HEK293 (cell line): ENCODE measurements around the gene MORN1.

Source experiments
- CTCF ChIA-PET: fragments of 350-600 bp; formaldehyde crosslinking; extraction: SDS; loops from one replicate; lab custom pipeline; 2021; ENCODE audit warnings: antibody characterized with exemption; lab: Yijun Ruan, JAX
- POLR2A ChIA-PET: fragments of 300-600 bp; formaldehyde crosslinking; extraction: SDS; loops from one replicate; lab custom pipeline; 2020; ENCODE audit warnings: antibody characterized with exemption, inconsistent platforms; lab: Yijun Ruan, JAX
- H3K27ac ChIP-seq: fragments of 200-500 bp; sonication (Bioruptor generic); 2 replicates; pipeline ENCODE4 v1.5.1; 2014; ENCODE audit warnings: low read depth, low read length, control low read depth, inconsistent platforms; ENCODE audit errors: extremely low read depth
- H3K36me3 ChIP-seq, 2 experiments: fragments of 200-500 bp in 1 of 2; sonication (Bioruptor generic) in 1 of 2; 1 replicate in 1 of 2; 2 replicates in 1 of 2; pipeline ENCODE4 v1.5.1; 2014 to 2017; ENCODE audit warnings: inconsistent platforms in 2 of 2, low read length in 2 of 2; ENCODE audit not compliant: control insufficient read depth in 2 of 2, insufficient read depth in 1 of 2
- H3K4me1 ChIP-seq: fragments of 200-500 bp; sonication (Bioruptor generic); 2 replicates; pipeline ENCODE4 v1.5.1; 2014; ENCODE audit warnings: mild to moderate bottlenecking, low read length, inconsistent platforms; ENCODE audit not compliant: control insufficient read depth, insufficient read depth
- H3K4me3 ChIP-seq: 2 replicates; pipeline ENCODE4 v1.5.1; 2011; ENCODE audit warnings: low read depth, mild to moderate bottlenecking, control low read depth, low read length, moderate library complexity
- H3K9me3 ChIP-seq: fragments of 200-500 bp; sonication (Bioruptor generic); 2 replicates; pipeline ENCODE4 v1.5.1; 2014; ENCODE audit warnings: low read depth, low read length, inconsistent platforms; ENCODE audit not compliant: control insufficient read depth, insufficient read depth
- SETDB1 ChIP-seq: IDR thresholded peaks from one replicate; pipeline ENCODE4 v1.6.1; 2017; ENCODE audit warnings: mild to moderate bottlenecking, low read length, moderate library complexity, mixed read lengths; ENCODE audit not compliant: insufficient read length
- YY1 ChIP-seq: fragments of 450-650 bp; formaldehyde crosslinking; IDR thresholded peaks from 2 replicates; pipeline ENCODE4 v1.5.1; 2018; ENCODE audit warnings: missing biosample characterization, missing genetic modification characterization
- ZFP69B ChIP-seq: fragments of 450-650 bp; formaldehyde crosslinking; IDR thresholded peaks from 2 replicates; pipeline ENCODE4 v1.5.1; 2016; ENCODE audit warnings: missing biosample characterization, missing genetic modification characterization
- ZNF114 ChIP-seq: fragments of 450-650 bp; formaldehyde crosslinking; IDR thresholded peaks from 2 replicates; pipeline ENCODE4 v1.5.0; 2017; ENCODE audit warnings: missing biosample characterization, missing genetic modification characterization
- ZNF221 ChIP-seq: fragments of 450-650 bp; formaldehyde crosslinking; IDR thresholded peaks from 2 replicates; pipeline ENCODE4 v1.5.1; 2017; ENCODE audit warnings: missing biosample characterization, missing genetic modification characterization, borderline replicate concordance
- ZNF37A ChIP-seq: fragments of 450-650 bp; IDR thresholded peaks from 2 replicates; pipeline ENCODE4 v1.5.1; 2018; ENCODE audit warnings: missing biosample characterization, missing genetic modification characterization
- ZNF514 ChIP-seq: fragments of 450-650 bp; formaldehyde crosslinking; IDR thresholded peaks from 2 replicates; pipeline ENCODE4 v1.5.1; 2016; ENCODE audit warnings: missing biosample characterization, missing genetic modification characterization
- ZNF558 ChIP-seq: fragments of 450-650 bp; formaldehyde crosslinking; IDR thresholded peaks from 2 replicates; pipeline ENCODE4 v1.5.1; 2016; ENCODE audit warnings: missing biosample characterization, missing genetic modification characterization
- ZNF561 ChIP-seq: fragments of 450-650 bp; IDR thresholded peaks from 2 replicates; pipeline ENCODE4 v1.5.1; 2018; ENCODE audit warnings: missing biosample characterization, missing genetic modification characterization, borderline replicate concordance
- ZNF610 ChIP-seq: fragments of 450-650 bp; formaldehyde crosslinking; IDR thresholded peaks from 2 replicates; pipeline ENCODE4 v1.5.1; 2016; ENCODE audit warnings: missing biosample characterization, missing genetic modification characterization, borderline replicate concordance
- ZNF677 ChIP-seq: fragments of 450-650 bp; IDR thresholded peaks from 2 replicates; pipeline ENCODE4 v1.5.0; 2018; ENCODE audit warnings: missing biosample characterization, mild to moderate bottlenecking, missing genetic modification characterization, moderate library complexity
- ZNF707 ChIP-seq: fragments of 450-650 bp; formaldehyde crosslinking; IDR thresholded peaks from 2 replicates; pipeline ENCODE4 v1.5.1; 2016; ENCODE audit warnings: missing biosample characterization, missing genetic modification characterization
- ZNF76 ChIP-seq: fragments of 450-650 bp; formaldehyde crosslinking; IDR thresholded peaks from 2 replicates; pipeline ENCODE4; 2016; ENCODE audit warnings: low read depth, missing biosample characterization, missing genetic modification characterization, borderline replicate concordance
- TF ChIP-seq, protein P1 (sequence below): fragments of 450-650 bp; formaldehyde crosslinking; IDR thresholded peaks from 2 replicates; pipeline ENCODE4 v1.5.1; 2016; ENCODE audit warnings: missing biosample characterization, missing genetic modification characterization, low read depth
- TF ChIP-seq, protein P2 (sequence below): fragments of 450-650 bp; formaldehyde crosslinking; IDR thresholded peaks from 2 replicates; pipeline ENCODE4 v1.5.0; 2017; ENCODE audit warnings: missing biosample characterization, missing genetic modification characterization, borderline replicate concordance
- TF ChIP-seq, protein P3 (sequence below): fragments of 450-650 bp; formaldehyde crosslinking; IDR thresholded peaks from 2 replicates; pipeline ENCODE4 v1.5.1; 2016; ENCODE audit warnings: missing biosample characterization, missing genetic modification characterization
- TF ChIP-seq, protein P4 (sequence below): fragments of 450-650 bp; formaldehyde crosslinking; conservative IDR thresholded peaks from 2 replicates; pipeline ENCODE4 v1.5.1; 2016; ENCODE audit warnings: low read depth, missing biosample characterization, missing genetic modification characterization
- TF ChIP-seq, protein P5 (sequence below): fragments of 450-650 bp; formaldehyde crosslinking; IDR thresholded peaks from 2 replicates; pipeline ENCODE4 v1.5.1; 2017; ENCODE audit warnings: missing biosample characterization, missing genetic modification characterization
- TF ChIP-seq, protein P6 (sequence below): fragments of 450-650 bp; formaldehyde crosslinking; IDR thresholded peaks from 2 replicates; pipeline ENCODE4 v1.5.1; 2016; ENCODE audit warnings: missing biosample characterization, missing genetic modification characterization, borderline replicate concordance

MORN1 gene

DNA sequence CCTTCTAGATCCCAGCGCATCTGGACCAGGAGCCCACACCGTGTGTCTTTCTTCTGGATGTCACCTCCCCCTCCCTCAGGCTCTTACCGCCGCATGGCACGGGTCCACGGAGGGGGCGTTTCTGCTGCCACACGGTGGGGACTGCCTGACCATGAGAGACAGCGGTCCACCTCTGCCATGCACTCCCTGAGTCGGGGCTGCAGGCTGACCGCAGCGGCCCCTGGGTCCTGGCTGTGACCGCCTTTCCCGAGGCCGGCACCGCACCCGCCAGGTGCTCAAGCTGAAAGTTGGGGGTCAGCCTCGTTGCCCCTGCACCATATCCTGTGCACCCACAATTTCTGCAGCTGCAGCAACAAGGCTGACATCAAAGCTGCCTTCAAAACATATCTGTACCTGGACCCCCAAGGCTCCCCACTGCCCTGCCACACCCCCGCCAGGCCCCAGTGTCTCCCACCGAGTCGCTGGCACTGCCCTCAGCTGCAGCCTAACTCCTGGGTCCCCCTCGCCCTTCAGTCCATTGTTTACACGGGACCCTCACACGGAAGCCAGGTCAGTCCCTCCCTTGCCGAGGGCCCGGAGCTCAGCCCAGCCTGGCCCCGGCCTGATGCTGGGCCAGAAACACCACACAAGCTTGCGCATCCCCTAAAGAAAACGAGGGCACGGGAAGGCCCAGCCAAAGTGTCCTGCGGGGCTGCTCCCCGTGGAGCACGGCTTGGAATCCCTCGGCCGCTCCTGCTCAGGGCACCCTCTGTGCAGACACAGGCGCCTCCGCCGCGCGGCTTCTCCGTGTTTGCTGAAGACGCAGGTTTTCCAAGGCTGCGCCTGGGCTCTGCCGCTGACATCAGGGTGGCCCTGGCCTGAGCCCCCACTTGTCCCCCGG is 51.9 kb downstream of the MORN1 start:
- Histone ChIP-seq H3K36me3 (no peaks in the 10 kb centered on the region), H3K9me3 (no peaks in the 10 kb centered on the region), H3K27ac (no peak overlapping the region)
- TF ChIP-seq YY1 (tag by site-specific recombination) (no peak), SETDB1 (no peak), ZNF76 (tag by site-specific recombination) (no peak), ZNF707 (no peak), ZNF514 (no peak), ZNF221 (tag by site-specific recombination) (no peak), ZNF37A (no peak), ZNF114 (no peak), ZNF677 (no peak), ZFP69B (tag by site-specific recombination) (no peak), ZNF610 (tag by site-specific recombination) (no peak), ZNF558 (no peak), ZNF561 (no peak)
- TF ChIP-seq, protein P1, sequence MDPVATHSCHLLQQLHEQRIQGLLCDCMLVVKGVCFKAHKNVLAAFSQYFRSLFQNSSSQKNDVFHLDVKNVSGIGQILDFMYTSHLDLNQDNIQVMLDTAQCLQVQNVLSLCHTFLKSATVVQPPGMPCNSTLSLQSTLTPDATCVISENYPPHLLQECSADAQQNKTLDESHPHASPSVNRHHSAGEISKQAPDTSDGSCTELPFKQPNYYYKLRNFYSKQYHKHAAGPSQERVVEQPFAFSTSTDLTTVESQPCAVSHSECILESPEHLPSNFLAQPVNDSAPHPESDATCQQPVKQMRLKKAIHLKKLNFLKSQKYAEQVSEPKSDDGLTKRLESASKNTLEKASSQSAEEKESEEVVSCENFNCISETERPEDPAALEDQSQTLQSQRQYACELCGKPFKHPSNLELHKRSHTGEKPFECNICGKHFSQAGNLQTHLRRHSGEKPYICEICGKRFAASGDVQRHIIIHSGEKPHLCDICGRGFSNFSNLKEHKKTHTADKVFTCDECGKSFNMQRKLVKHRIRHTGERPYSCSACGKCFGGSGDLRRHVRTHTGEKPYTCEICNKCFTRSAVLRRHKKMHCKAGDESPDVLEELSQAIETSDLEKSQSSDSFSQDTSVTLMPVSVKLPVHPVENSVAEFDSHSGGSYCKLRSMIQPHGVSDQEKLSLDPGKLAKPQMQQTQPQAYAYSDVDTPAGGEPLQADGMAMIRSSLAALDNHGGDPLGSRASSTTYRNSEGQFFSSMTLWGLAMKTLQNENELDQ (tag by site-specific recombination): no peak
- TF ChIP-seq, protein P2, sequence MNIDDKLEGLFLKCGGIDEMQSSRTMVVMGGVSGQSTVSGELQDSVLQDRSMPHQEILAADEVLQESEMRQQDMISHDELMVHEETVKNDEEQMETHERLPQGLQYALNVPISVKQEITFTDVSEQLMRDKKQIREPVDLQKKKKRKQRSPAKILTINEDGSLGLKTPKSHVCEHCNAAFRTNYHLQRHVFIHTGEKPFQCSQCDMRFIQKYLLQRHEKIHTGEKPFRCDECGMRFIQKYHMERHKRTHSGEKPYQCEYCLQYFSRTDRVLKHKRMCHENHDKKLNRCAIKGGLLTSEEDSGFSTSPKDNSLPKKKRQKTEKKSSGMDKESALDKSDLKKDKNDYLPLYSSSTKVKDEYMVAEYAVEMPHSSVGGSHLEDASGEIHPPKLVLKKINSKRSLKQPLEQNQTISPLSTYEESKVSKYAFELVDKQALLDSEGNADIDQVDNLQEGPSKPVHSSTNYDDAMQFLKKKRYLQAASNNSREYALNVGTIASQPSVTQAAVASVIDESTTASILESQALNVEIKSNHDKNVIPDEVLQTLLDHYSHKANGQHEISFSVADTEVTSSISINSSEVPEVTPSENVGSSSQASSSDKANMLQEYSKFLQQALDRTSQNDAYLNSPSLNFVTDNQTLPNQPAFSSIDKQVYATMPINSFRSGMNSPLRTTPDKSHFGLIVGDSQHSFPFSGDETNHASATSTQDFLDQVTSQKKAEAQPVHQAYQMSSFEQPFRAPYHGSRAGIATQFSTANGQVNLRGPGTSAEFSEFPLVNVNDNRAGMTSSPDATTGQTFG (tag by site-specific recombination): no peak
- TF ChIP-seq, protein P3, sequence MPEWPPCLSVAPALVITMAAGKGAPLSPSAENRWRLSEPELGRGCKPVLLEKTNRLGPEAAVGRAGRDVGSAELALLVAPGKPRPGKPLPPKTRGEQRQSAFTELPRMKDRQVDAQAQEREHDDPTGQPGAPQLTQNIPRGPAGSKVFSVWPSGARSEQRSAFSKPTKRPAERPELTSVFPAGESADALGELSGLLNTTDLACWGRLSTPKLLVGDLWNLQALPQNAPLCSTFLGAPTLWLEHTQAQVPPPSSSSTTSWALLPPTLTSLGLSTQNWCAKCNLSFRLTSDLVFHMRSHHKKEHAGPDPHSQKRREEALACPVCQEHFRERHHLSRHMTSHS (tag by site-specific recombination): no peak
- TF ChIP-seq, protein P4, sequence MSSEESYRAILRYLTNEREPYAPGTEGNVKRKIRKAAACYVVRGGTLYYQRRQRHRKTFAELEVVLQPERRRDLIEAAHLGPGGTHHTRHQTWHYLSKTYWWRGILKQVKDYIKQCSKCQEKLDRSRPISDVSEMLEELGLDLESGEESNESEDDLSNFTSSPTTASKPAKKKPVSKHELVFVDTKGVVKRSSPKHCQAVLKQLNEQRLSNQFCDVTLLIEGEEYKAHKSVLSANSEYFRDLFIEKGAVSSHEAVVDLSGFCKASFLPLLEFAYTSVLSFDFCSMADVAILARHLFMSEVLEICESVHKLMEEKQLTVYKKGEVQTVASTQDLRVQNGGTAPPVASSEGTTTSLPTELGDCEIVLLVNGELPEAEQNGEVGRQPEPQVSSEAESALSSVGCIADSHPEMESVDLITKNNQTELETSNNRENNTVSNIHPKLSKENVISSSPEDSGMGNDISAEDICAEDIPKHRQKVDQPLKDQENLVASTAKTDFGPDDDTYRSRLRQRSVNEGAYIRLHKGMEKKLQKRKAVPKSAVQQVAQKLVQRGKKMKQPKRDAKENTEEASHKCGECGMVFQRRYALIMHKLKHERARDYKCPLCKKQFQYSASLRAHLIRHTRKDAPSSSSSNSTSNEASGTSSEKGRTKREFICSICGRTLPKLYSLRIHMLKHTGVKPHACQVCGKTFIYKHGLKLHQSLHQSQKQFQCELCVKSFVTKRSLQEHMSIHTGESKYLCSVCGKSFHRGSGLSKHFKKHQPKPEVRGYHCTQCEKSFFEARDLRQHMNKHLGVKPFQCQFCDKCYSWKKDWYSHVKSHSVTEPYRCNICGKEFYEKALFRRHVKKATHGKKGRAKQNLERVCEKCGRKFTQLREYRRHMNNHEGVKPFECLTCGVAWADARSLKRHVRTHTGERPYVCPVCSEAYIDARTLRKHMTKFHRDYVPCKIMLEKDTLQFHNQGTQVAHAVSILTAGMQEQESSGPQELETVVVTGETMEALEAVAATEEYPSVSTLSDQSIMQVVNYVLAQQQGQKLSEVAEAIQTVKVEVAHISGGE (tag by site-specific recombination): no peak
- TF ChIP-seq, protein P5, sequence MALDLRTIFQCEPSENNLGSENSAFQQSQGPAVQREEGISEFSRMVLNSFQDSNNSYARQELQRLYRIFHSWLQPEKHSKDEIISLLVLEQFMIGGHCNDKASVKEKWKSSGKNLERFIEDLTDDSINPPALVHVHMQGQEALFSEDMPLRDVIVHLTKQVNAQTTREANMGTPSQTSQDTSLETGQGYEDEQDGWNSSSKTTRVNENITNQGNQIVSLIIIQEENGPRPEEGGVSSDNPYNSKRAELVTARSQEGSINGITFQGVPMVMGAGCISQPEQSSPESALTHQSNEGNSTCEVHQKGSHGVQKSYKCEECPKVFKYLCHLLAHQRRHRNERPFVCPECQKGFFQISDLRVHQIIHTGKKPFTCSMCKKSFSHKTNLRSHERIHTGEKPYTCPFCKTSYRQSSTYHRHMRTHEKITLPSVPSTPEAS (tag by site-specific recombination): no peak
- TF ChIP-seq, protein P6, sequence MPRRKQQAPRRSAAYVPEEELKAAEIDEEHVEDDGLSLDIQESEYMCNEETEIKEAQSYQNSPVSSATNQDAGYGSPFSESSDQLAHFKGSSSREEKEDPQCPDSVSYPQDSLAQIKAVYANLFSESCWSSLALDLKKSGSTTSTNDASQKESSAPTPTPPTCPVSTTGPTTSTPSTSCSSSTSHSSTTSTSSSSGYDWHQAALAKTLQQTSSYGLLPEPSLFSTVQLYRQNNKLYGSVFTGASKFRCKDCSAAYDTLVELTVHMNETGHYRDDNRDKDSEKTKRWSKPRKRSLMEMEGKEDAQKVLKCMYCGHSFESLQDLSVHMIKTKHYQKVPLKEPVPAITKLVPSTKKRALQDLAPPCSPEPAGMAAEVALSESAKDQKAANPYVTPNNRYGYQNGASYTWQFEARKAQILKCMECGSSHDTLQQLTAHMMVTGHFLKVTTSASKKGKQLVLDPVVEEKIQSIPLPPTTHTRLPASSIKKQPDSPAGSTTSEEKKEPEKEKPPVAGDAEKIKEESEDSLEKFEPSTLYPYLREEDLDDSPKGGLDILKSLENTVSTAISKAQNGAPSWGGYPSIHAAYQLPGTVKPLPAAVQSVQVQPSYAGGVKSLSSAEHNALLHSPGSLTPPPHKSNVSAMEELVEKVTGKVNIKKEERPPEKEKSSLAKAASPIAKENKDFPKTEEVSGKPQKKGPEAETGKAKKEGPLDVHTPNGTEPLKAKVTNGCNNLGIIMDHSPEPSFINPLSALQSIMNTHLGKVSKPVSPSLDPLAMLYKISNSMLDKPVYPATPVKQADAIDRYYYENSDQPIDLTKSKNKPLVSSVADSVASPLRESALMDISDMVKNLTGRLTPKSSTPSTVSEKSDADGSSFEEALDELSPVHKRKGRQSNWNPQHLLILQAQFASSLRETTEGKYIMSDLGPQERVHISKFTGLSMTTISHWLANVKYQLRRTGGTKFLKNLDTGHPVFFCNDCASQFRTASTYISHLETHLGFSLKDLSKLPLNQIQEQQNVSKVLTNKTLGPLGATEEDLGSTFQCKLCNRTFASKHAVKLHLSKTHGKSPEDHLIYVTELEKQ (tag by site-specific recombination): no peak
- TF ChIP-seq, all 188 proteins: peak for 0
- H3K4me3 ChIP-seq: no peak overlapping the region
- H3K4me1 ChIP-seq: no peaks in the 10 kb centered on the region
- POLR2A ChIA-PET: no interaction called here
- CTCF ChIA-PET: interaction anchor here (0.7 to 1.3 kb wide), 3 partner anchors 144 to 1400 kb away, joined by 3 to 5 read pairs (median 4); partner anchors contain the start of gene FAAP20
